ENCODE results near the gene MYOF.

- TF ChIP-seq CTCF (IDR thresholded peaks at IDR 0.05) (no peak), POLR2A (IDR thresholded peaks at IDR 0.05) (no peak)
These were observed 95.3 kb downstream of the MYOF start for GRCh38 chr10:93386631-93387369.
